Left lung (tissue), 10 donors: ENCODE measurements around the gene STIM1. TPM values are rescaled to one million over a fixed set of nuclear protein-coding genes. Genes with fewer than 3 reads are reported as not detected.
A peak's percentile ranks its signal among the peaks of the same experiment; 100 is the strongest.

Experiments
- ATAC-seq: fragments of 200-7000 bp; cut with Tn5 transposase; one replicate; pipeline ENCODE4 v1.9.1; 2020; ENCODE audit warnings: moderate library complexity
- DNase-seq, 4 donors: peaks; one replicate each; pipeline ENCODE4 v3.0.0-alpha.2; 2013 to 2020
- H3K27ac ChIP-seq, 2 donors: fragments of 200-600 bp; sonication (generic) in 1 of 2; one replicate each; pipeline versions ENCODE4 v1.5.0 to v1.8.0; 2020 to 2021
- H3K27me3 ChIP-seq, 2 donors: fragments of 200-600 bp; sonication (generic) in 1 of 2; one replicate each; pipeline versions ENCODE4 v1.5.0 to v1.8.0; 2020 to 2021
- H3K36me3 ChIP-seq, 2 donors: fragments of 200-600 bp; sonication (generic) in 1 of 2; one replicate each; pipeline versions ENCODE4 v1.5.0 to v1.8.0; 2020 to 2021
- H3K4me1 ChIP-seq, 2 donors: fragments of 200-600 bp; one replicate each; pipeline ENCODE4 v1.8.0; 2021
- H3K4me3 ChIP-seq, 2 donors: fragments of 200-600 bp; sonication (generic) in 1 of 2; one replicate each; pipeline versions ENCODE4 v1.5.0 to v1.8.0; 2020 to 2021; ENCODE audit warnings: mild to moderate bottlenecking in 1 of 2
- H3K9me3 ChIP-seq, 2 donors: fragments of 200-600 bp; sonication (generic) in 1 of 2; one replicate each; pipeline versions ENCODE4 v1.5.0 to v1.8.0; 2020 to 2021
- CTCF ChIP-seq, 2 donors: fragments of 200-600 bp; sonication (generic) in 1 of 2; IDR thresholded peaks; one replicate each; pipeline versions ENCODE4 v1.5.0 to v1.8.0; 2021; ENCODE audit warnings: antibody characterized with exemption in 2 of 2
- intact Hi-C, 2 donors: fragments of 100-400 bp; cut with DNase I; formaldehyde crosslinking; loops; one replicate each; pipeline versions ENCODE4 v1.11.2 to v1.14.2; 2022
- polyA plus RNA-seq, 6 donors: library from polyadenylated mRNA; unstranded; fragments of 120-200 nt; gene quantifications; one replicate each; pipeline ENCODE4 v1.2.1, GENCODE V29; 2013; ENCODE audit not compliant: insufficient read length in 6 of 6
- total RNA-seq, 2 donors: library from RNA; stranded (reverse); fragmentation: NEBNext Ultra II Directional; extraction: Animal tissue kit (Norgen Biotek cat#: 25700); gene quantifications; one replicate each; pipeline ENCODE4 v1.2.1, GENCODE V29; 2021
- donor health status: DM: no; HTN: yes; CAD: no.
- donor health status: DM: no; HTN: no; CAD: no.

The STIM1 gene
- total and polyA plus RNA-seq, 8 donors: 38.9 to 56.0 (median 49.8) TPM

DNA sequence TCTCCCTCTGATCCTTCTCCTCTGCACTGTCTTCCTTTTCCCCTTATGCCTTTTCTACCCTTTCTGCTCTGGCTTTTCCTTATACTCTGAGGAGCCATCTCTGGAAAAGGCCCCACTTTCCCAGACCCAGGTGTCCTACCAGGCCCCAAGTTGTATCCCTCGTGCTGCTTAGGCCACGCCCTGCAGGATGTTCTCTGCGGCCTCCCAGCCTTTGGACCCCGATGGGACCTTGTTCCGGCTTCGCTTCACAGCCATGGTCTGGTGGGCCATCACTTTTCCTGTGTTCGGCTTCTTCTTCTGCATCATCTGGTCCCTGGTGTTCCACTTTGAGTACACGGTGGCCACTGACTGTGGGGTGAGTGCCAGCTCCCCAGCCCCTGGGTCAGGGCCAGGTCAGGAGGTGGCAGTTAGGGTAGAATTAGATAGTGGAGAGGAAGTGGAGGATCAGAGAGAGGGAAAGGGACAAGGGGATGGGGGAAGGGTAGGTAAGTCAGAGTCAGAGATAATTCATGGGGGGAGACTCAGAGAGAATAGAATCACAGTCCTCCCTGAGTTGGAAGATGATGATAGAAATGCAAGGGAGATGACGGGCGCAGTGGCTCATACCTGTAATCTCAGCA, 38.2 kb upstream of the STIM1 start:
- no peak overlapping the region for H3K27ac ChIP-seq
- no peak for ATAC-seq

GRCh38 chr11:3820971-3821370, 34.5 kb upstream of the STIM1 start:
- H3K9me3 ChIP-seq: no peaks in the 10 kb centered on the region
- H3K4me1 ChIP-seq: peaks cover 0 to 20% of the 10 kb centered on the region in 2 donors
- TF ChIP-seq CTCF (IDR thresholded peaks at IDR 0.05): no peak
- ATAC-seq: no peak
- no peak overlapping the region for H3K4me3 ChIP-seq
- no peak overlapping the region for H3K27ac ChIP-seq
- DNase-seq: no peak
- peaks cover 0 to 12% of the 10 kb centered on the region in 2 donors for H3K36me3 ChIP-seq
- intact Hi-C loops: no loop called here
- H3K27me3 ChIP-seq: no peaks in the 10 kb centered on the region

More for the DNA sequence above, 38.2 kb upstream of the STIM1 start:
- no peak for TF ChIP-seq CTCF (IDR thresholded peaks at IDR 0.05)
- no peak overlapping the region for H3K4me3 ChIP-seq
- intact Hi-C loops: no loop called here
- H3K36me3 ChIP-seq: no peaks in the 10 kb centered on the region
- H3K9me3 ChIP-seq: no peaks in the 10 kb centered on the region
- H3K27me3 ChIP-seq: no peaks in the 10 kb centered on the region
- H3K4me1 ChIP-seq: peaks cover 0 to 4% of the 10 kb centered on the region in 2 donors
- no peak for DNase-seq

- H3K27ac ChIP-seq: no peak overlapping the region
- H3K4me1 ChIP-seq: peaks cover 0 to 25% of the 10 kb centered on the region in 2 donors
- intact Hi-C loops: no loop called here
- H3K4me3 ChIP-seq: no peak overlapping the region
- DNase-seq (no peak), ATAC-seq (no peak)
- no peak for TF ChIP-seq CTCF (IDR thresholded peaks at IDR 0.05)
- H3K36me3 ChIP-seq: peaks cover 0 to 25% of the 10 kb centered on the region in 2 donors
- H3K9me3 ChIP-seq: no peaks in the 10 kb centered on the region
- H3K27me3 ChIP-seq: no peaks in the 10 kb centered on the region
Observed at GRCh38 chr11:3822312-3822711, 33.2 kb upstream of the STIM1 start.

DNA sequence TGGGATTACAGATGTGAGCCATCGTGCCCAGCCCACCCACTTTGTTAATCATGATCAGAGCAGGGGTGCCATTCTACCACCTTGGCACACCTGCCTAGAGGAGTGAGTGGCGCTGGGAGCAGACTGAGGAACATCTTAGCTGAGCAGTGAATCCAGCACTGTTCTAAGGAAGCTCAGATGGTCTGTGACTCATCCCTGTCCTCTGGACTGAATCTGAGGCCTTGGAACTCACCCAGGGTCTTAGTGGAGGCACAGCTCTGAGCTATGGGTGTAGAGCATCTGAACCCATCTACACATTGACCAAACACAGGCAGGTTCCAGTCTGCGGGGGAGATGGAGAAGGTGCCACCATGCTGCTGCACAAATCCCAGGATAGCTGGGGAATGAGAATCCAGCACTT, 32.2 kb upstream of the STIM1 start:
- Histone ChIP-seq H3K36me3 (peaks cover 0 to 35% of the 10 kb centered on the region in 2 donors), H3K4me3 (no peak overlapping the region), H3K27ac (no peak overlapping the region), H3K4me1 (peaks cover 0 to 29% of the 10 kb centered on the region in 2 donors), H3K27me3 (no peaks in the 10 kb centered on the region), H3K9me3 (no peaks in the 10 kb centered on the region)
- no peak for TF ChIP-seq CTCF (IDR thresholded peaks at IDR 0.05)
- intact Hi-C loops: no loop called here
- DNase-seq (no peak), ATAC-seq (peak; percentile 16)

- no peaks in the 10 kb centered on the region for H3K27me3 ChIP-seq
- no peak overlapping the region for H3K27ac ChIP-seq
- H3K4me3 ChIP-seq: no peak overlapping the region
- ATAC-seq (no peak), DNase-seq (no peak)
- TF ChIP-seq CTCF (IDR thresholded peaks at IDR 0.05): no peak
- intact Hi-C loops: no loop called here
- H3K36me3 ChIP-seq: peaks cover 0 to 38% of the 10 kb centered on the region in 2 donors
- peaks cover 0 to 30% of the 10 kb centered on the region in 2 donors for H3K4me1 ChIP-seq
- no peaks in the 10 kb centered on the region for H3K9me3 ChIP-seq
Observed at GRCh38 chr11:3823762-3824506, 31.5 kb upstream of the STIM1 start.
